Sigmoid colon (tissue), 4 donors: ENCODE measurements around the gene RHBDL3.

Experiments
- POLR2A ChIP-seq, 2 donors: fragments of 450-650 bp; IDR thresholded peaks; one replicate each; pipeline ENCODE4 v1.6.1; 2016; ENCODE audit warnings: antibody characterized with exemption in 2 of 2, mild to moderate bottlenecking in 2 of 2, moderate library complexity in 2 of 2
- POLR2AphosphoS5 ChIP-seq, 4 donors: sonication (generic); formaldehyde crosslinking; IDR thresholded peaks; one replicate each; pipeline ENCODE4 v1.6.1; 2017; ENCODE audit warnings: antibody characterized with exemption in 4 of 4
- TF ChIP-seq, protein P1 (sequence below), 4 experiments: fragments of 450-650 bp in 3 of 4; fragments of 200-600 bp in 1 of 4; IDR thresholded peaks; one replicate each; pipeline ENCODE4 v1.5.1; 2016 to 2019; ENCODE audit warnings: antibody characterized with exemption in 4 of 4, mild to moderate bottlenecking in 3 of 4, moderate library complexity in 2 of 4

DNA sequence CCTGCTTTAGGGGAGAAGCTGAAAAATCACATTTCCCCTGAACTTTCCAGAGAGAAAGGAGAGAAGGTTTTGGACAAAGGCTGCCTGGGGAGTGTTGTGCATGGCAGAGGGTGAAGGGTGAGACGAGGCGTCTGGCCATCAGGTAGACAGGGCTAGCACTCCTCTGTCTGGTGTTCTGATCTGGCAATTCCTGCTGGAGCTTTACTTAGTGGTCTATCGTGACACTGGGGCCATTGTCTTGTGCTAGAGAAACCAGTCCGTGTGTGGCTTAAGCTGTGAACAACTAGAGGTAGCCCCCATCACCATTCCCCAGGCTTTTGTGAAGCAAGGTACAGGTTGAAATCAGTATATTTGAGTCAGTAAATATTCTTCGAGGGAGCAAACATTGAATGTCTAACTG, 8.5 kb downstream of the RHBDL3 start:
- TF ChIP-seq, protein P1, sequence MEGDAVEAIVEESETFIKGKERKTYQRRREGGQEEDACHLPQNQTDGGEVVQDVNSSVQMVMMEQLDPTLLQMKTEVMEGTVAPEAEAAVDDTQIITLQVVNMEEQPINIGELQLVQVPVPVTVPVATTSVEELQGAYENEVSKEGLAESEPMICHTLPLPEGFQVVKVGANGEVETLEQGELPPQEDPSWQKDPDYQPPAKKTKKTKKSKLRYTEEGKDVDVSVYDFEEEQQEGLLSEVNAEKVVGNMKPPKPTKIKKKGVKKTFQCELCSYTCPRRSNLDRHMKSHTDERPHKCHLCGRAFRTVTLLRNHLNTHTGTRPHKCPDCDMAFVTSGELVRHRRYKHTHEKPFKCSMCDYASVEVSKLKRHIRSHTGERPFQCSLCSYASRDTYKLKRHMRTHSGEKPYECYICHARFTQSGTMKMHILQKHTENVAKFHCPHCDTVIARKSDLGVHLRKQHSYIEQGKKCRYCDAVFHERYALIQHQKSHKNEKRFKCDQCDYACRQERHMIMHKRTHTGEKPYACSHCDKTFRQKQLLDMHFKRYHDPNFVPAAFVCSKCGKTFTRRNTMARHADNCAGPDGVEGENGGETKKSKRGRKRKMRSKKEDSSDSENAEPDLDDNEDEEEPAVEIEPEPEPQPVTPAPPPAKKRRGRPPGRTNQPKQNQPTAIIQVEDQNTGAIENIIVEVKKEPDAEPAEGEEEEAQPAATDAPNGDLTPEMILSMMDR (IDR thresholded peaks at IDR 0.05): no peak
- TF ChIP-seq POLR2A (IDR thresholded peaks at IDR 0.05) (no peak), POLR2AphosphoS5 (IDR thresholded peaks at IDR 0.05) (no peak)
